ENCODE measurements around the gene MRPL52.
"Not testable (repeated sequence)": the region's sequence is repeated elsewhere in the genome, so short reads cannot be mapped to it uniquely, and the experiment has no call there.

MRPL52 gene

GRCh38 chr14:22839159-22839779, 9.6 kb downstream of the MRPL52 start:
- no peak for DNase-seq

GRCh38 chr14:22841311-22841710, 11.6 kb downstream of the MRPL52 start:
- DNase-seq = no peak

- DNase-seq = no peak
These were observed 12.1 kb downstream of the MRPL52 start for GRCh38 chr14:22841769-22842168.

GRCh38 chr14:22842211-22843122, 12.8 kb downstream of the MRPL52 start:
- no peak for DNase-seq

- DNase-seq = no peak
These were observed 13.6 kb downstream of the MRPL52 start for GRCh38 chr14:22843123-22843925.

- DNase-seq = no peak
These were observed 14.8 kb downstream of the MRPL52 start for GRCh38 chr14:22844221-22845102.

GRCh38 chr14:22845103-22845394, 15.4 kb downstream of the MRPL52 start:
- no peak for DNase-seq

- no peak for DNase-seq
These were observed 16.3 kb downstream of the MRPL52 start for GRCh38 chr14:22845821-22846625.

- DNase-seq = no peak
These were observed 17.2 kb downstream of the MRPL52 start for GRCh38 chr14:22846811-22847307.

GRCh38 chr14:22847661-22848341, 18.1 kb downstream of the MRPL52 start:
- no peak for DNase-seq

GRCh38 chr14:22848351-22849164, 18.9 kb downstream of the MRPL52 start:
- peak; percentile 25 for DNase-seq

GRCh38 chr14:22849212-22849819, 19.6 kb downstream of the MRPL52 start:
- DNase-seq = no peak

GRCh38 chr14:22850944-22851764, 21.5 kb downstream of the MRPL52 start:
- no peak for DNase-seq

GRCh38 chr14:22852178-22852577, 22.5 kb downstream of the MRPL52 start:
- DNase-seq = not testable (repeated sequence)

- no peak for DNase-seq
These were observed 22.9 kb downstream of the MRPL52 start for GRCh38 chr14:22852599-22852939.

- DNase-seq = peak; percentile 94
These were observed 23.5 kb downstream of the MRPL52 start for GRCh38 chr14:22852940-22853767.

GRCh38 chr14:22854296-22854695, 24.6 kb downstream of the MRPL52 start:
- DNase-seq = not testable (repeated sequence)

All from NCI-H1694 (cell line).